Measurements from ENCODE around the gene ISM1.

The ISM1 gene

GRCh38 chr20:13262302-13262650 is 41.2 kb downstream of the ISM1 start:
- no peaks in the 10 kb centered on the region for H3K27me3 Mint-ChIP-seq
- no peak overlapping the region for H3K4me3 Mint-ChIP-seq
- H3K4me1 Mint-ChIP-seq: peaks cover 32% of the 10 kb centered on the region
- no peak overlapping the region for H3K27ac Mint-ChIP-seq
- H3K9me3 Mint-ChIP-seq: no peaks in the 10 kb centered on the region
- no peaks in the 10 kb centered on the region for H3K36me3 Mint-ChIP-seq

GRCh38 chr20:13262671-13263360 is 41.7 kb downstream of the ISM1 start:
- no peak overlapping the region for H3K27ac Mint-ChIP-seq
- no peaks in the 10 kb centered on the region for H3K27me3 Mint-ChIP-seq
- H3K36me3 Mint-ChIP-seq: no peaks in the 10 kb centered on the region
- no peaks in the 10 kb centered on the region for H3K9me3 Mint-ChIP-seq
- peaks cover 32% of the 10 kb centered on the region for H3K4me1 Mint-ChIP-seq
- H3K4me3 Mint-ChIP-seq: no peak overlapping the region

- Mint-ChIP-seq H3K27ac (peak overlapping the region; percentile 23), H3K36me3 (no peaks in the 10 kb centered on the region), H3K4me3 (no peak overlapping the region), H3K4me1 (peaks cover 27% of the 10 kb centered on the region), H3K9me3 (no peaks in the 10 kb centered on the region), H3K27me3 (no peaks in the 10 kb centered on the region)
Measured at GRCh38 chr20:13263451-13263850, 42.4 kb downstream of the ISM1 start.

- H3K4me3 Mint-ChIP-seq: no peak overlapping the region
- no peaks in the 10 kb centered on the region for H3K9me3 Mint-ChIP-seq
- H3K27me3 Mint-ChIP-seq: no peaks in the 10 kb centered on the region
- H3K4me1 Mint-ChIP-seq: peaks cover 27% of the 10 kb centered on the region
- no peaks in the 10 kb centered on the region for H3K36me3 Mint-ChIP-seq
- H3K27ac Mint-ChIP-seq: peak overlapping the region; percentile 23
Measured at GRCh38 chr20:13264907-13265306, 43.8 kb downstream of the ISM1 start.

GRCh38 chr20:13265941-13266340 is 44.9 kb downstream of the ISM1 start:
- no peaks in the 10 kb centered on the region for H3K9me3 Mint-ChIP-seq
- peaks cover 5% of the 10 kb centered on the region for H3K36me3 Mint-ChIP-seq
- no peak overlapping the region for H3K27ac Mint-ChIP-seq
- peaks cover 27% of the 10 kb centered on the region for H3K4me1 Mint-ChIP-seq
- no peaks in the 10 kb centered on the region for H3K27me3 Mint-ChIP-seq
- no peak overlapping the region for H3K4me3 Mint-ChIP-seq

- Mint-ChIP-seq H3K36me3 (peaks cover 15% of the 10 kb centered on the region), H3K27me3 (no peaks in the 10 kb centered on the region), H3K4me3 (no peak overlapping the region), H3K27ac (no peak overlapping the region), H3K4me1 (peaks cover 21% of the 10 kb centered on the region), H3K9me3 (no peaks in the 10 kb centered on the region)
Measured at GRCh38 chr20:13267231-13267630, 46.2 kb downstream of the ISM1 start.

GRCh38 chr20:13268953-13269352 is 47.9 kb downstream of the ISM1 start:
- no peak overlapping the region for H3K27ac Mint-ChIP-seq
- H3K9me3 Mint-ChIP-seq: no peaks in the 10 kb centered on the region
- no peaks in the 10 kb centered on the region for H3K27me3 Mint-ChIP-seq
- H3K4me1 Mint-ChIP-seq: peaks cover 4% of the 10 kb centered on the region
- H3K4me3 Mint-ChIP-seq: no peak overlapping the region
- peaks cover 18% of the 10 kb centered on the region for H3K36me3 Mint-ChIP-seq

GRCh38 chr20:13270211-13270610 is 49.1 kb downstream of the ISM1 start:
- Mint-ChIP-seq H3K27me3 (no peaks in the 10 kb centered on the region), H3K36me3 (peaks cover 18% of the 10 kb centered on the region), H3K9me3 (no peaks in the 10 kb centered on the region), H3K4me3 (no peak overlapping the region), H3K27ac (no peak overlapping the region), H3K4me1 (peaks cover under 1% of the 10 kb centered on the region)

GRCh38 chr20:13271098-13271497 is 50.0 kb downstream of the ISM1 start:
- no peak overlapping the region for H3K4me3 Mint-ChIP-seq
- no peak overlapping the region for H3K27ac Mint-ChIP-seq
- no peaks in the 10 kb centered on the region for H3K27me3 Mint-ChIP-seq
- H3K36me3 Mint-ChIP-seq: peaks cover 18% of the 10 kb centered on the region
- H3K4me1 Mint-ChIP-seq: no peaks in the 10 kb centered on the region
- H3K9me3 Mint-ChIP-seq: no peaks in the 10 kb centered on the region

GRCh38 chr20:13271977-13272975 is 51.2 kb downstream of the ISM1 start:
- H3K36me3 Mint-ChIP-seq: peaks cover 18% of the 10 kb centered on the region
- no peaks in the 10 kb centered on the region for H3K27me3 Mint-ChIP-seq
- no peaks in the 10 kb centered on the region for H3K4me1 Mint-ChIP-seq
- H3K27ac Mint-ChIP-seq: no peak overlapping the region
- no peak overlapping the region for H3K4me3 Mint-ChIP-seq
- H3K9me3 Mint-ChIP-seq: no peaks in the 10 kb centered on the region

- Mint-ChIP-seq H3K36me3 (peaks cover 18% of the 10 kb centered on the region), H3K27ac (no peak overlapping the region), H3K4me1 (no peaks in the 10 kb centered on the region), H3K9me3 (no peaks in the 10 kb centered on the region), H3K27me3 (no peaks in the 10 kb centered on the region), H3K4me3 (no peak overlapping the region)
Measured at GRCh38 chr20:13274275-13274861, 53.3 kb downstream of the ISM1 start.

GRCh38 chr20:13276945-13277541 is 56.0 kb downstream of the ISM1 start:
- H3K27ac Mint-ChIP-seq: no peak overlapping the region
- H3K4me1 Mint-ChIP-seq: no peaks in the 10 kb centered on the region
- H3K36me3 Mint-ChIP-seq: peaks cover 5% of the 10 kb centered on the region
- H3K4me3 Mint-ChIP-seq: no peak overlapping the region
- H3K27me3 Mint-ChIP-seq: no peaks in the 10 kb centered on the region
- H3K9me3 Mint-ChIP-seq: no peaks in the 10 kb centered on the region

- H3K27me3 Mint-ChIP-seq: no peaks in the 10 kb centered on the region
- no peaks in the 10 kb centered on the region for H3K9me3 Mint-ChIP-seq
- H3K36me3 Mint-ChIP-seq: peaks cover 2% of the 10 kb centered on the region
- H3K4me1 Mint-ChIP-seq: no peaks in the 10 kb centered on the region
- no peak overlapping the region for H3K27ac Mint-ChIP-seq
- H3K4me3 Mint-ChIP-seq: no peak overlapping the region
Measured at GRCh38 chr20:13277663-13278295, 56.7 kb downstream of the ISM1 start.

GRCh38 chr20:13278812-13279570 is 57.9 kb downstream of the ISM1 start:
- no peak overlapping the region for H3K4me3 Mint-ChIP-seq
- H3K9me3 Mint-ChIP-seq: no peaks in the 10 kb centered on the region
- no peaks in the 10 kb centered on the region for H3K4me1 Mint-ChIP-seq
- H3K27me3 Mint-ChIP-seq: no peaks in the 10 kb centered on the region
- no peak overlapping the region for H3K27ac Mint-ChIP-seq
- H3K36me3 Mint-ChIP-seq: peaks cover 2% of the 10 kb centered on the region
